ENCODE measurements around the gene CDC14A. TPM values are rescaled to one million over a fixed set of nuclear protein-coding genes. Genes with fewer than 3 reads are reported as not detected.

Gene CDC14A
- total RNA-seq, 2 experiments from 2014 or later, result 4.9 to 7.2 TPM

DNA sequence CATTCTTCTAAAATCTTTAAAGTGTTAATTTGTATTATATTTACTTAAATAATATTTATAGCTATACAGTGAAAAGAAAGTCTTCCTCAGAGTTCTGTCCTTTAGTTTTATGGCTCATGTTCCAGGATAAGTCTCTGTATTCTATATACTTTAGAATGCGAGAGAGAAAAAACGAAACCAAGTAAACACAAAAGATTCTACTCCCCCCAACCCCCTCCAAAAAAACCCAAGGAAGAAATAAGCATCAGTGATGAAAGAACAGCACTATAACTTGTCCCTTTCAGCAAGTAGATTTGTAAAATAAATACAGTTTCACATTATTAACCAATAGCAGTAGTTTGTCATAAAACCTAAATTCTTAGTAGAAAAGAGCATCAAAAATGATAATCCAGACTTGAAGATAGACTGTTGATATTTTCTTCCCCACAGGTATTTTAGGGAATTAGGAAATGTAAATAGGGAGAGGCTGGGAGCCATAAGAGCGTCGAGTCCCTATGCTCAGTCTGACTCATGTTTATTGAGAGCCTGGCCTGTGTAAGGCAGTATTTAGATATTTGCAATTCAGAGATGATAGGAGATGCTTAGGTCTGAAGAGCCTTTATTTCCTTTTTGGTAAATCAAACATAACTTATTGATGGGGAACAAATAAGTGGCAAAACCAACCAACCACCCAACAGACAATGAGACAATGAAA is 35.5 kb downstream of the CDC14A start:
- Histone ChIP-seq H3K27ac (ENCODE audit: low read depth, low read length, poor library complexity, severe bottlenecking) (no peak overlapping the region), H3K4me1 (ENCODE audit: insufficient read depth, low read length, poor library complexity, severe bottlenecking) (peaks cover 17% of the 10 kb centered on the region), H3K4me3 (ENCODE audit: low read depth, low read length, poor library complexity, severe bottlenecking) (no peak overlapping the region), H3K4me2 (ENCODE audit: low read length) (no peak overlapping the region), H2AFZ (ENCODE audit: low read length) (no peak overlapping the region), H3K9me3 (ENCODE audit: low read length) (no peaks in the 10 kb centered on the region), H3K9me2 (ENCODE audit: insufficient read depth, low read length) (no peaks in the 10 kb centered on the region), H3K36me3 (ENCODE audit: insufficient read depth, low read length) (no peaks in the 10 kb centered on the region), H4K20me1 (ENCODE audit: insufficient read depth, low read length) (no peaks in the 10 kb centered on the region), H3K79me2 (ENCODE audit: insufficient read depth, low read depth, low read length) (no peaks in the 10 kb centered on the region)
- intact Hi-C loops (cut with micrococcal nuclease; ENCODE audit: unreplicated experiment), result no loop called here
- no peak for DNase-seq (ENCODE audit: low spot score)
- ChIA-PET POLR2A (interaction anchor here (0.8 to 2.3 kb wide), 3 partner anchors 8 to 26 kb away, joined by 3 to 8 read pairs (median 3); no protein-coding TSS in a partner anchor), CTCF (ENCODE audit: unreplicated experiment) (no interaction called here)
- TF ChIP-seq EZH2phosphoT487 (IDR thresholded peaks at IDR 0.05; ENCODE audit: borderline replicate concordance, low read depth, low read length), result no peak
- TF ChIP-seq, protein P1, sequence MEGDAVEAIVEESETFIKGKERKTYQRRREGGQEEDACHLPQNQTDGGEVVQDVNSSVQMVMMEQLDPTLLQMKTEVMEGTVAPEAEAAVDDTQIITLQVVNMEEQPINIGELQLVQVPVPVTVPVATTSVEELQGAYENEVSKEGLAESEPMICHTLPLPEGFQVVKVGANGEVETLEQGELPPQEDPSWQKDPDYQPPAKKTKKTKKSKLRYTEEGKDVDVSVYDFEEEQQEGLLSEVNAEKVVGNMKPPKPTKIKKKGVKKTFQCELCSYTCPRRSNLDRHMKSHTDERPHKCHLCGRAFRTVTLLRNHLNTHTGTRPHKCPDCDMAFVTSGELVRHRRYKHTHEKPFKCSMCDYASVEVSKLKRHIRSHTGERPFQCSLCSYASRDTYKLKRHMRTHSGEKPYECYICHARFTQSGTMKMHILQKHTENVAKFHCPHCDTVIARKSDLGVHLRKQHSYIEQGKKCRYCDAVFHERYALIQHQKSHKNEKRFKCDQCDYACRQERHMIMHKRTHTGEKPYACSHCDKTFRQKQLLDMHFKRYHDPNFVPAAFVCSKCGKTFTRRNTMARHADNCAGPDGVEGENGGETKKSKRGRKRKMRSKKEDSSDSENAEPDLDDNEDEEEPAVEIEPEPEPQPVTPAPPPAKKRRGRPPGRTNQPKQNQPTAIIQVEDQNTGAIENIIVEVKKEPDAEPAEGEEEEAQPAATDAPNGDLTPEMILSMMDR (conservative IDR thresholded peaks at IDR 0.05; ENCODE audit: low read length), result no peak
- no TSS peak for BruUV-seq (replicated peaks)

DNA sequence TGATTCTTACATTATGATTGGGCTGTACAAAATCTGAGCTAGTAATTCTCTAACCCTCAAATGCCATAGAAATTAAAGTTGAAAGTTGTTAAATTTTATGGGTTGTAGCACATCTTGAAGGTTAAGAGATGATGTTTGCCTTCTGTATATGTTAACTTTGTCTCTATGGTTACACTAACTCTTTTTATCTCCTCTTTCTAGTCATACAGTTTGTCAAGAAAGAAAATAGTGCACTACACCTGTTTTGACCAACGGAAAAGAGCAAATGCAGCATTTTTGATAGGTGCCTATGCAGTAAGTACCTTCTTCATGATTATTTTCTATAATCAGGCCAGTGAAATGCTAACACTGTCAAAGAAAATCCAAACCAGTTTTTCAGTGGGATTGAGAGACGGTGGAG is 38.2 kb downstream of the CDC14A start:
- Histone ChIP-seq H3K79me2 (ENCODE audit: insufficient read depth, low read depth, low read length) (no peaks in the 10 kb centered on the region), H4K20me1 (ENCODE audit: insufficient read depth, low read length) (no peaks in the 10 kb centered on the region), H3K36me3 (ENCODE audit: insufficient read depth, low read length) (no peaks in the 10 kb centered on the region), H3K9me3 (ENCODE audit: low read length) (no peaks in the 10 kb centered on the region), H3K4me3 (ENCODE audit: low read depth, low read length, poor library complexity, severe bottlenecking) (no peak overlapping the region), H2AFZ (ENCODE audit: low read length) (no peak overlapping the region), H3K27ac (ENCODE audit: low read depth, low read length, poor library complexity, severe bottlenecking) (no peak overlapping the region), H3K4me1 (ENCODE audit: insufficient read depth, low read length, poor library complexity, severe bottlenecking) (peaks cover 16% of the 10 kb centered on the region), H3K4me2 (ENCODE audit: low read length) (no peak overlapping the region), H3K9me2 (ENCODE audit: insufficient read depth, low read length) (no peaks in the 10 kb centered on the region)
- ChIA-PET CTCF (ENCODE audit: unreplicated experiment) (no interaction called here), POLR2A (interaction anchor here (0.9 kb wide), 1 partner anchor 21 kb away, joined by 5 read pairs; no protein-coding TSS in a partner anchor)
- BruUV-seq (replicated peaks), result no TSS peak
- DNase-seq (ENCODE audit: low spot score), result no peak
- intact Hi-C loops (cut with micrococcal nuclease; ENCODE audit: unreplicated experiment), result no loop called here
- no peak for TF ChIP-seq EZH2phosphoT487 (IDR thresholded peaks at IDR 0.05; ENCODE audit: borderline replicate concordance, low read depth, low read length)
- TF ChIP-seq, protein P1 (conservative IDR thresholded peaks at IDR 0.05; ENCODE audit: low read length), result no peak

DNA sequence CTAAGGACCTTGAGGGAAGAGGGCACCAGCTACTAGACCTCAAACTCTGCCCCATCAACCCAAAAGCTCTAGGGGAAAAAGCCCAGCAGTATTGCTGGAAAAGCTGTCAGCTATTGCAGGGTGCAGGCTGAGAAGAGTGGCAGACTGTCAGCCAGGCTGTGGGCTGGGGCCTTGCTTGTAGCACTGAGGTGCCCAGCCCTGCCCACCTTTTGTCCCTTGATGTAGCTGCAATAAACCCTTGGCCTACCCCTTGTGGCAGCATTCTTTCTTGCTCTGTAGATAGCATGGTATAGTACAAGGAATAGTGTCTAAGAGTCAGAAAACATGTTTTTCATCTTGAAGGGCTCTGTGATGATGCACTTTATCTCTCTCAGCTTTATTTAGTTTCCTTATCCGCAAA is 39.4 kb downstream of the CDC14A start:
- BruUV-seq (replicated peaks), result no TSS peak
- POLR2A ChIA-PET, result interaction anchor here (0.6 kb wide), 2 partner anchors 166 to 1095 kb away, joined by 3 to 6 read pairs; no protein-coding TSS in a partner anchor
- Histone ChIP-seq H4K20me1 (ENCODE audit: insufficient read depth, low read length) (no peaks in the 10 kb centered on the region), H3K79me2 (ENCODE audit: insufficient read depth, low read depth, low read length) (no peaks in the 10 kb centered on the region), H3K4me2 (ENCODE audit: low read length) (no peak overlapping the region), H3K27ac (ENCODE audit: low read depth, low read length, poor library complexity, severe bottlenecking) (no peak overlapping the region), H3K36me3 (ENCODE audit: insufficient read depth, low read length) (no peaks in the 10 kb centered on the region), H2AFZ (ENCODE audit: low read length) (no peak overlapping the region), H3K4me3 (ENCODE audit: low read depth, low read length, poor library complexity, severe bottlenecking) (no peak overlapping the region), H3K4me1 (ENCODE audit: insufficient read depth, low read length, poor library complexity, severe bottlenecking) (peaks cover 7% of the 10 kb centered on the region), H3K9me2 (ENCODE audit: insufficient read depth, low read length) (no peaks in the 10 kb centered on the region), H3K9me3 (ENCODE audit: low read length) (no peaks in the 10 kb centered on the region)
- no peak for DNase-seq (ENCODE audit: low spot score)
- CTCF ChIA-PET (ENCODE audit: unreplicated experiment), result no interaction called here
- TF ChIP-seq, protein P1 (conservative IDR thresholded peaks at IDR 0.05; ENCODE audit: low read length), result no peak
- no peak for TF ChIP-seq EZH2phosphoT487 (IDR thresholded peaks at IDR 0.05; ENCODE audit: borderline replicate concordance, low read depth, low read length)
- intact Hi-C loops (cut with micrococcal nuclease; ENCODE audit: unreplicated experiment), result no loop called here
